ENCODE data around the gene FAIM2. TPM values are rescaled to one million over a fixed set of nuclear protein-coding genes. Genes with fewer than 3 reads are reported as not detected.

Gene FAIM2
- total RNA-seq, 1 experiment from 2014 or later: 49.8 TPM

Other genes starting within 250 kb of the FAIM2 start
- 6.7 and 11.4 TPM in 2 replicates for gene FMNL3, start 196.5 kb downstream of the FAIM2 start, total RNA-seq (2014; rRNA removed; shearing (Covaris generic); ENCODE audit: low replicate concordance)
- gene TMBIM6, start 162.3 kb downstream of the FAIM2 start, total RNA-seq (2014; rRNA removed; shearing (Covaris generic); ENCODE audit: low replicate concordance): 180 and 386 TPM in 2 replicates
- 17.3 and 25.2 TPM in 2 replicates for gene NCKAP5L, start 75.5 kb downstream of the FAIM2 start, total RNA-seq (2014; rRNA removed; shearing (Covaris generic); ENCODE audit: low replicate concordance)
- gene BCDIN3D, start 60.8 kb downstream of the FAIM2 start, total RNA-seq (2014; rRNA removed; shearing (Covaris generic); ENCODE audit: low replicate concordance): 5.8 and 10.2 TPM in 2 replicates
- gene AQP2, start 46.8 kb upstream of the FAIM2 start, total RNA-seq (2014; rRNA removed; shearing (Covaris generic); ENCODE audit: low replicate concordance): 0.07 and 0.63 TPM in 2 replicates
- gene AQP5, start 58.0 kb upstream of the FAIM2 start, total RNA-seq (2014; rRNA removed; shearing (Covaris generic); ENCODE audit: low replicate concordance): 0.97 and 4.5 TPM in 2 replicates
- 0.04 and 0.79 TPM in 2 replicates for gene AQP6, start 69.0 kb upstream of the FAIM2 start, total RNA-seq (2014; rRNA removed; shearing (Covaris generic); ENCODE audit: low replicate concordance)
- 44.0 and 78.6 TPM in 2 replicates for gene RACGAP1, start 121.6 kb upstream of the FAIM2 start, total RNA-seq (2014; rRNA removed; shearing (Covaris generic); ENCODE audit: low replicate concordance)
- gene ASIC1, start 153.7 kb upstream of the FAIM2 start, total RNA-seq (2014; rRNA removed; shearing (Covaris generic); ENCODE audit: low replicate concordance): 17.9 and 26.7 TPM in 2 replicates
- gene SMARCD1, start 181.4 kb upstream of the FAIM2 start, total RNA-seq (2014; rRNA removed; shearing (Covaris generic); ENCODE audit: low replicate concordance): 124 and 168 TPM in 2 replicates
- 1.0 and 1.1 TPM in 2 replicates for gene GPD1, start 200.1 kb upstream of the FAIM2 start, total RNA-seq (2014; rRNA removed; shearing (Covaris generic); ENCODE audit: low replicate concordance)
- gene COX14, start 208.3 kb upstream of the FAIM2 start, total RNA-seq (2014; rRNA removed; shearing (Covaris generic); ENCODE audit: low replicate concordance): 59.9 and 99.8 TPM in 2 replicates